GM12878 (cell line): ENCODE data around the gene ADH7. TPM values are rescaled to one million over a fixed set of nuclear protein-coding genes. Genes with fewer than 3 reads are reported as not detected.

ENCODE experiments used
- ATAC-seq: fragments of 200-7000 bp; cut with Tn5 transposase; 3 replicates; pipeline ENCODE4 v1.9.1; 2020; ENCODE audit warnings: mild to moderate bottlenecking, moderate library complexity
- BruUV-seq: library from RNA; stranded (reverse); fragments of 400-500 nt; replicated peaks from 2 replicates; lab custom pipeline; 2021; lab: Mats Ljungman, UMichigan
- CTCF ChIA-PET: fragments of 300-600 bp; sonication (Branson Sonifier 250); formaldehyde crosslinking; extraction: SDS; loops from one replicate; lab custom pipeline; 2021; ENCODE audit warnings: inconsistent platforms; lab: Yijun Ruan, JAX
- POLR2A ChIA-PET: fragments of 350-600 bp; formaldehyde crosslinking; extraction: SDS; loops from one replicate; lab custom pipeline; 2021; ENCODE audit warnings: inconsistent platforms; lab: Charles Lee
- RAD21 ChIA-PET: fragments of 300-600 bp; sonication (Branson Sonifier 250); formaldehyde crosslinking; loops from one replicate; lab custom pipeline; 2023; ENCODE audit warnings: antibody characterized with exemption; ENCODE audit not compliant: unreplicated experiment; lab: Charles Lee
- SMC1A ChIA-PET: fragments of 300-600 bp; sonication (Branson Sonifier 250); formaldehyde crosslinking; loops from one replicate; lab custom pipeline; 2023; ENCODE audit not compliant: unreplicated experiment, uncharacterized antibody; lab: Charles Lee
- DNase-seq: peaks from one replicate; pipeline ENCODE4 v3.0.0-alpha.2; 2011; ENCODE audit warnings: low read depth, low spot score
- FAIRE-seq: peaks from 3 replicates; lab custom pipeline; 2011; peaks lifted over from hg19 to GRCh38; lab: Jason Lieb, UNC
- H2AFZ ChIP-seq: 2 replicates; pipeline ENCODE4 v1.6.0; 2011; ENCODE audit warnings: low read depth, low read length, control low read depth; ENCODE audit not compliant: control insufficient read depth
- H3K27ac ChIP-seq: 2 replicates; pipeline ENCODE4 v1.5.1; 2011; ENCODE audit warnings: control low read depth; ENCODE audit not compliant: control insufficient read depth, insufficient read depth
- H3K27me3 ChIP-seq, 2 experiments: replicated peaks in 1 of 2; 2 replicates each; pipeline versions ENCODE4 v1.6.0 to v1.6.1; 2011; ENCODE audit warnings: low read length in 1 of 2; ENCODE audit not compliant: control insufficient read depth in 2 of 2, insufficient read depth in 2 of 2
- H3K36me3 ChIP-seq, 2 experiments: 2 replicates each; pipeline ENCODE4 v1.5.1; 2011; ENCODE audit warnings: low read length in 1 of 2; ENCODE audit not compliant: control insufficient read depth in 2 of 2, insufficient read depth in 2 of 2
- H3K4me1 ChIP-seq: 2 replicates; pipeline ENCODE4 v1.6.1; 2011; ENCODE audit warnings: mild to moderate bottlenecking, low read length, moderate library complexity, mixed read lengths; ENCODE audit not compliant: control insufficient read depth, insufficient read depth
- H3K4me2 ChIP-seq: 2 replicates; pipeline ENCODE4 v1.6.0; 2011; ENCODE audit warnings: control low read depth; ENCODE audit not compliant: control insufficient read depth, insufficient read depth
- H3K4me3 ChIP-seq: fragments of 200-600 bp; sonication (generic); 2 replicates; pipeline ENCODE4 v1.5.1; 2016
- H3K79me2 ChIP-seq: 2 replicates; pipeline ENCODE4 v1.6.0; 2011; ENCODE audit warnings: low read length; ENCODE audit not compliant: control insufficient read depth, insufficient read depth
- H3K9ac ChIP-seq: 2 replicates; pipeline ENCODE4 v1.8.0; 2011; ENCODE audit warnings: low read length, control low read depth, mixed read lengths; ENCODE audit not compliant: control insufficient read depth, insufficient read depth
- H3K9me3 ChIP-seq: replicated peaks from 3 replicates; pipeline ENCODE4 v1.5.1; 2011; ENCODE audit warnings: mild to moderate bottlenecking, low read length; ENCODE audit not compliant: control insufficient read depth, insufficient read depth
- H4K20me1 ChIP-seq: 2 replicates; pipeline ENCODE4 v1.6.0; 2011; ENCODE audit not compliant: control insufficient read depth, insufficient read depth
- MEF2B ChIP-seq: fragments of 450-650 bp; IDR thresholded peaks from 2 replicates; pipeline ENCODE4 v1.6.1; 2018; ENCODE audit warnings: mild to moderate bottlenecking, moderate library complexity; ENCODE audit not compliant: partially characterized antibody, poor library complexity, severe bottlenecking
- NKRF ChIP-seq: fragments of 450-650 bp; conservative IDR thresholded peaks from 2 replicates; pipeline ENCODE4 v1.6.1; 2017; ENCODE audit warnings: mild to moderate bottlenecking, moderate library complexity
- POLR2A ChIP-seq: IDR thresholded peaks from 2 replicates; pipeline ENCODE4 v1.6.1; 2011; ENCODE audit warnings: low read depth, mild to moderate bottlenecking, low read length
- in situ Hi-C: fragments of 300-500 bp; cut with MboI; formaldehyde crosslinking; loops from 9 replicates; pipeline ENCODE4 v1.14.3; 2018; ENCODE audit warnings: mixed read lengths
- intact Hi-C: fragments of 100-400 bp; cut with micrococcal nuclease; formaldehyde crosslinking; loops from one replicate; pipeline ENCODE4 v1.14.2; 2022; ENCODE audit not compliant: unreplicated experiment
- polyA plus RNA-seq, 11 experiments: library from polyadenylated mRNA; depleted of rRNA in 4 of 11; unstranded in 6 of 11; stranded (reverse) in 5 of 11; fragments of >200 nt; fragmentation: Nextera tagmentation in 4 of 11; fragmentation: Illumina TruSeq in 1 of 11; extraction: Ambion mirVana in 4 of 11; extraction: Trizol in 1 of 11; gene quantifications; 1 replicate in 1 of 11; 2 replicates in 10 of 11; pipeline versions ENCODE4 v1.2.1 to v1.2.3, GENCODE V29; 2011 to 2016; ENCODE audit warnings: inconsistent platforms in 2 of 11, missing spikeins in 2 of 11, low read depth in 1 of 11
- total RNA-seq, 4 experiments: library from RNA; depleted of rRNA in 3 of 4; stranded (reverse); fragments of >200 nt in 3 of 4; fragmentation: Illumina TruSeq in 1 of 4; extraction: Trizol in 1 of 4; gene quantifications; 2 replicates each; pipeline versions ENCODE4 v1.2.1 to v1.2.3, GENCODE V29; 2013 to 2021

The ADH7 gene
- total and polyA plus RNA-seq, 10 of the 15 experiments (the other 5 are each of a cell fraction or from before 2014, with no cell fraction given) = not detected

DNA sequence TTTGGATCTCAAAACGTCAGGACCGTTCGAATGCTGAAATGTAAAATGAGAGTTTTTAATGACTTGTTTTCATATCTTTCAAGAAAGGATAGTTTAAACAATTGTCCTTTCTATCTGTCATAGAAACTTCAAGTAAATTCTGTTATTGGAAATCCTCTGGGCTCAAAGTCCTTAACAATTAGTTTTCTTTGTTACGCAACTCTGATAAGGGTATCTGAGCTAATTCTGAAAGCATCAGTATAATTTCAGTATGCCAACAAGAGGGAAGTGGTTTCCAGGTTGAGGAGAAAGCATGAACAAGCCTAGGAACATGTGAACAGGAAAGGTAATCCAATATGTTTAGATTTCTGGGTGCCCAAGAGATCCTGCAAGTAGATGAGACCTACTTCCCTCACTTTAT lies 22.0 kb downstream of the ADH7 start (continued):
- TF ChIP-seq MEF2B (no peak), POLR2A (no peak)

DNA sequence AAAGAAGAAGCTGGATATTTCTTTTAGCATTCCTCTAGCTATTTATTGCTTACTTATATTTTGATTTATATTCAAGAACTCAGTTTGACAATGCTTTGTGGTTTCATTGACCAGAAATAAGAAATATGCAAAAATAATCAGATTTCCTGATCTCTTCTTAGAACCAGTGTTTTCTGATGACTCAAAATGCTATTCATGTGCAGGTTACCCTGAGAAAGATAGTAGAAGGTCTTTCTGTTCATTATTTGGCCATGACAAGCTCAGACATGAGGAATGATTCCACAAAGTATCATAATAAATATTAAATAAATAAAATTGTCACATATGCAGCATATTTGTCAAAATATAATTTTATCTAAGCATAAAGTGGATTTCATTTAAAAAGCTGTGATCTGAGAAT lies 24.1 kb downstream of the ADH7 start:
- FAIRE-seq (no peak), DNase-seq (no peak), ATAC-seq (no peak)
- no peaks in the 10 kb centered on the region for H3K27me3 ChIP-seq
- H4K20me1 ChIP-seq = no peaks in the 10 kb centered on the region
- in situ Hi-C loops = loop anchor here (25.0 kb wide), 1 partner anchor 949 kb away; no protein-coding TSS in a partner anchor
- POLR2A ChIA-PET = no interaction called here
- BruUV-seq = no TSS peak
- H3K9ac ChIP-seq = no peak overlapping the region
- H3K4me2 ChIP-seq = no peak overlapping the region
- no peaks in the 10 kb centered on the region for H3K36me3 ChIP-seq
- no peaks in the 10 kb centered on the region for H3K9me3 ChIP-seq
- intact Hi-C loops = no loop called here
- no peak overlapping the region for H3K4me3 ChIP-seq
- RAD21 ChIA-PET = interaction anchor here (1.9 to 2.9 kb wide), 2 partner anchors 23 to 416 kb away, joined by 4 to 8 read pairs; partner anchors contain the start of gene METAP1
- H3K79me2 ChIP-seq = no peaks in the 10 kb centered on the region
- no peak overlapping the region for H2AFZ ChIP-seq
- CTCF ChIA-PET = interaction anchor here (0.8 to 2.5 kb wide), 6 partner anchors 8 to 416 kb away, joined by 3 to 12 read pairs (median 6); partner anchors contain the start of gene METAP1
- no peak for TF ChIP-seq NKRF
- no peak overlapping the region for H3K27ac ChIP-seq
- H3K4me1 ChIP-seq = no peaks in the 10 kb centered on the region
- SMC1A ChIA-PET = interaction anchor here (0.6 to 2.7 kb wide), 7 partner anchors 8 to 751 kb away, joined by 3 to 7 read pairs (median 4); no protein-coding TSS in a partner anchor
